ENCODE measurements around the gene MAPK8IP1.

The MAPK8IP1 gene

GRCh38 chr11:45887587-45887986 is 2.1 kb downstream of the MAPK8IP1 start:
- no peak for TF ChIP-seq CTCF (IDR thresholded peaks at IDR 0.05)

GRCh38 chr11:45889555-45889954 is 4.1 kb downstream of the MAPK8IP1 start:
- TF ChIP-seq CTCF (IDR thresholded peaks at IDR 0.05), result no peak

- no peak for TF ChIP-seq CTCF (IDR thresholded peaks at IDR 0.05)
These were observed 4.5 kb downstream of the MAPK8IP1 start for GRCh38 chr11:45889966-45890365.

GRCh38 chr11:45890886-45891550 is 5.6 kb downstream of the MAPK8IP1 start:
- TF ChIP-seq CTCF (IDR thresholded peaks at IDR 0.05), result no peak

- TF ChIP-seq CTCF (IDR thresholded peaks at IDR 0.05), result no peak
These were observed 7.4 kb downstream of the MAPK8IP1 start for GRCh38 chr11:45892856-45893255.

- no peak for TF ChIP-seq CTCF (IDR thresholded peaks at IDR 0.05)
These were observed 9.2 kb downstream of the MAPK8IP1 start for GRCh38 chr11:45894555-45895247.

GRCh38 chr11:45895553-45896259 is 10.3 kb downstream of the MAPK8IP1 start:
- no peak for TF ChIP-seq CTCF (IDR thresholded peaks at IDR 0.05)

Measured in LNCAP (cell line).